Central memory CD8-positive, alpha-beta T cell (primary cell): ENCODE data around the gene SLC25A12.

Experiments used
- ATAC-seq: fragments of 150-1000 bp; cut with Tn5 transposase; replicated peaks from 2 replicates; pipeline ENCODE4 v1.10.0; 2022; ENCODE audit warnings: mild to moderate bottlenecking, moderate FRiP score, moderate number of reproducible peaks; ENCODE audit not compliant: poor library complexity, severe bottlenecking; ENCODE audit errors: extremely low read depth
- DNase-seq, 2 donors: peaks; one replicate each; pipeline ENCODE4 v3.0.0; 2021; ENCODE audit warnings: low spot score in 2 of 2
- H3K27ac Mint-ChIP-seq: one replicate; pipeline ENCODE4 v1.8.0; 2022; ENCODE audit warnings: low read depth, mild to moderate bottlenecking, moderate library complexity, mixed read lengths
- H3K27me3 Mint-ChIP-seq: one replicate; pipeline ENCODE4 v1.8.0; 2022; ENCODE audit warnings: mixed read lengths
- H3K36me3 Mint-ChIP-seq: one replicate; pipeline ENCODE4 v1.8.0; 2022; ENCODE audit warnings: mild to moderate bottlenecking, moderate library complexity, mixed read lengths; ENCODE audit not compliant: insufficient read depth
- H3K4me1 Mint-ChIP-seq: one replicate; pipeline ENCODE4 v1.8.0; 2022; ENCODE audit warnings: mixed read lengths
- H3K4me3 Mint-ChIP-seq: one replicate; pipeline ENCODE4 v1.8.0; 2022; ENCODE audit warnings: mild to moderate bottlenecking, moderate library complexity, mixed read lengths
- H3K9me3 Mint-ChIP-seq: one replicate; pipeline ENCODE4 v1.8.0; 2022; ENCODE audit warnings: mixed read lengths

The SLC25A12 gene

DNA sequence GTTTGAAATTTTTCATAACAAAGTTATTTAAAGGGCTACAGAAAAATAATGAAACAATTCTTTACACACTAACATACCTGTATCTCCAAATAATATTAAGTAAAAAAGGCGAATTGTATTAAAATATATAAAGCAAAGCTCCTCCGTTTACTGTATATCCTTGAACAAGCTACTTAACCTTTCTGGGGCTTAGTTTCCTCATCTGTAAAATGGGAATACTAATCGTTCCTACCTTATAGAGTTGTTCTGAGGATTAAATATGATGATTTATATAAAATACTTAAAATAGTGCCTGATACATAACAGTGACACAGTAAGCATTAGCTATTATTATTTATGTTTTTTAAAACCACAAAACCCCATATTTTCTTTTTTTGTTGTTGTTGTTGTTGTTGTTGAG is 13.3 kb downstream of the SLC25A12 start:
- no peak for ATAC-seq
- no peaks in the 10 kb centered on the region for H3K27me3 Mint-ChIP-seq
- peaks cover 7% of the 10 kb centered on the region for H3K36me3 Mint-ChIP-seq
- no peak for DNase-seq
- H3K27ac Mint-ChIP-seq: no peak overlapping the region
- H3K4me1 Mint-ChIP-seq: peaks cover 20% of the 10 kb centered on the region
- H3K9me3 Mint-ChIP-seq: no peaks in the 10 kb centered on the region
- no peak overlapping the region for H3K4me3 Mint-ChIP-seq

- Mint-ChIP-seq H3K27me3 (no peaks in the 10 kb centered on the region), H3K9me3 (no peaks in the 10 kb centered on the region), H3K36me3 (peaks cover 7% of the 10 kb centered on the region), H3K4me1 (peaks cover 20% of the 10 kb centered on the region), H3K27ac (no peak overlapping the region), H3K4me3 (no peak overlapping the region)
- DNase-seq (no peak), ATAC-seq (no peak)
Measured at GRCh38 chr2:171879865-171880264, 14.2 kb downstream of the SLC25A12 start.

GRCh38 chr2:171878481-171878993 is 15.5 kb downstream of the SLC25A12 start:
- Mint-ChIP-seq H3K4me3 (no peak overlapping the region), H3K9me3 (no peaks in the 10 kb centered on the region), H3K27me3 (no peaks in the 10 kb centered on the region), H3K4me1 (peaks cover 20% of the 10 kb centered on the region), H3K36me3 (no peaks in the 10 kb centered on the region), H3K27ac (no peak overlapping the region)
- DNase-seq: no peak
- no peak for ATAC-seq

DNA sequence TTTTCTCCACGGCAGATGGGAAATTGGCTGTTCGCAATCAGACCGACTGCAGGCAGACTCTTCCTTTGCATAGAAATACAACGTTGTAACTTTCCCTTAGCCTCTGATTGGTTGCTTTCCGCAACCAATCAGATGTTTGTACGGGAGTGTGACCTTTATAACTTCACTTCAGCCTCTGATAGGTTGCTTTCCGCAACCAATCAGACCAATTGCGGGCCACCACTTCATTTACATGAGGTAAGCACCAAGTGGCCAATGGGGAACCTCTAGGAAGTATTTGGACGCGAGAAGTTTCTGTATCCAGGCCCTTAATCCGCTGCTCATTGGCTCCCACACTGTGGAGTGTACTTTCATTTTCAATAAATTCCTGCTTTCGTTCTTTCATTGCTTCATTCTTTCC is 19.1 kb downstream of the SLC25A12 start:
- Mint-ChIP-seq H3K4me3 (no peak overlapping the region), H3K27me3 (no peaks in the 10 kb centered on the region), H3K9me3 (no peaks in the 10 kb centered on the region), H3K36me3 (peaks cover 4% of the 10 kb centered on the region), H3K27ac (no peak overlapping the region), H3K4me1 (peaks cover 36% of the 10 kb centered on the region)
- no peak for ATAC-seq
- no peak for DNase-seq

DNA sequence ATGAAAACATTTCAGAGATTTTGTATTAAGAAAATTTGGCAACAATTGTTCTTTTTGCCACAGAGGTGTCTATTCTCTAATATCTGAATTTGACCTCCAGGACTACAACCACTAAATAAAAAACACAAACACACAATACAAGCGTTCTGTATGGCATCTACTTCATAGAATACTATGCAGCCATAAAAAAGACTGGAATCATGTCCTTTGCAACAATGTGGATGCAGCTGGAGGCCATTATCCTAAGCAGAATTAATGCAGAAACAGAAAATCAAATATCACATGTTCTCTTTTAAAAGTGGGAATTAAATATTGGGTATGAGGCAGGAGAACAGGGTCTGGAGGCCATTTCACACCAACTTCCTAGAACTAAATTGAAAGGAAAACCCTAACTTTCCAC is 19.5 kb downstream of the SLC25A12 start:
- H3K27me3 Mint-ChIP-seq: no peaks in the 10 kb centered on the region
- DNase-seq (no peak), ATAC-seq (no peak)
- H3K9me3 Mint-ChIP-seq: no peaks in the 10 kb centered on the region
- H3K27ac Mint-ChIP-seq: no peak overlapping the region
- peaks cover 4% of the 10 kb centered on the region for H3K36me3 Mint-ChIP-seq
- peaks cover 33% of the 10 kb centered on the region for H3K4me1 Mint-ChIP-seq
- H3K4me3 Mint-ChIP-seq: no peak overlapping the region

GRCh38 chr2:171864357-171864985 is 29.6 kb downstream of the SLC25A12 start:
- ATAC-seq (no peak), DNase-seq (no peak)
- no peak overlapping the region for H3K27ac Mint-ChIP-seq
- H3K9me3 Mint-ChIP-seq: no peaks in the 10 kb centered on the region
- H3K27me3 Mint-ChIP-seq: no peaks in the 10 kb centered on the region
- no peak overlapping the region for H3K4me3 Mint-ChIP-seq
- H3K36me3 Mint-ChIP-seq: peaks cover 6% of the 10 kb centered on the region
- peaks cover 9% of the 10 kb centered on the region for H3K4me1 Mint-ChIP-seq

DNA sequence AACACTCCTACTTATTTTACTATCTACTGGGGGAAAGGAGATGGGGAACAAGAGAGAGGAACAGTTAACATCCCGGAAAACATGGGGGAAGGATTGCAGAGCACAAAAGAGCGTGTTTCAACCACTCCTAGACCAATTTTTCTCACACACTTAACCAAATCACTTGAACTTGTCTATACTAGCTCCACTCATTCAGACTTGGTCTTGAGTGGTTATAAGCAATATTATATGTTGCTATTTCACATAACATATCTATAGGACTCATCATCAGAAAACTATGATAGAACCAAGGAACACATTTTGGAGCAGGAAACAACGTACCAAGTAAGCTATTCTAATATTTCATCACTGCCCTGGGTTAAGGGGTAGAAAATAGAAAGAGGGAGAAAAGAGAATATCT is 31.5 kb downstream of the SLC25A12 start:
- Mint-ChIP-seq H3K4me1 (peaks cover 12% of the 10 kb centered on the region), H3K36me3 (peaks cover 3% of the 10 kb centered on the region), H3K4me3 (no peak overlapping the region), H3K27ac (no peak overlapping the region), H3K27me3 (no peaks in the 10 kb centered on the region), H3K9me3 (no peaks in the 10 kb centered on the region)
- ATAC-seq (no peak), DNase-seq (no peak)

DNA sequence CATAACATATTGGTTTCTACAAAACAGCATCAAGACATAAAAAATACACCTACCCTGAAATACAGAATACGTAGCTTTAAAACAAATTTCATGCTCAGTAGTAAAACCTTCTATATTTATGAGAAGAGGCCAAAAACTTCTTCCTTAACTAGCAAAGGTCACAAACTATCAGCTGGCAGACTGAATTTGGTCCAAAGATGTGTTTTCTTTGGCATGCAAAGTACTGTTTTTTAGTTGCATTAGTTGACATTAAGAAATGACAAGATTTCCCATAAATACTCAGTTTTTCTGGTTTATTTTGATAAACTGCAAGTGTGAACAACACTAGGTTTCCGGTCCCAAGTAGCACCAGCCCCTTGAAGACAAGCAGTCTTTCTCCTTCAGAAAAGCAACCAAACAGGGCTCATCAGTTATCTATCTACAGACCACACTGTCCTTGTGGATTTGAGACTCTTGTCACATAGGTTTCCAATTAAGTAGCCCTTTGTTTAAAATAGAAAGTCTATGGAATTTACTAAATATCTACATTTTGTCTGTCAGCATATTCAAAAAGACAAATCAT is 35.6 kb downstream of the SLC25A12 start:
- Mint-ChIP-seq H3K4me1 (peaks cover 6% of the 10 kb centered on the region), H3K9me3 (no peaks in the 10 kb centered on the region), H3K4me3 (no peak overlapping the region), H3K27me3 (no peaks in the 10 kb centered on the region), H3K27ac (no peak overlapping the region), H3K36me3 (peaks cover 4% of the 10 kb centered on the region)
- ATAC-seq: no peak
- DNase-seq: no peak

GRCh38 chr2:171855401-171855800 is 38.6 kb downstream of the SLC25A12 start:
- Mint-ChIP-seq H3K27me3 (no peaks in the 10 kb centered on the region), H3K36me3 (peaks cover 10% of the 10 kb centered on the region), H3K27ac (no peak overlapping the region), H3K4me1 (peaks cover 6% of the 10 kb centered on the region), H3K9me3 (no peaks in the 10 kb centered on the region), H3K4me3 (no peak overlapping the region)
- ATAC-seq: no peak
- DNase-seq: no peak

GRCh38 chr2:171852366-171852888 is 41.6 kb downstream of the SLC25A12 start:
- no peaks in the 10 kb centered on the region for H3K9me3 Mint-ChIP-seq
- no peak for DNase-seq
- H3K27me3 Mint-ChIP-seq: no peaks in the 10 kb centered on the region
- no peak overlapping the region for H3K4me3 Mint-ChIP-seq
- peaks cover 9% of the 10 kb centered on the region for H3K36me3 Mint-ChIP-seq
- peaks cover 6% of the 10 kb centered on the region for H3K4me1 Mint-ChIP-seq
- ATAC-seq: no peak
- no peak overlapping the region for H3K27ac Mint-ChIP-seq

- Mint-ChIP-seq H3K36me3 (peaks cover 6% of the 10 kb centered on the region), H3K4me1 (peaks cover 6% of the 10 kb centered on the region), H3K27me3 (no peaks in the 10 kb centered on the region), H3K27ac (no peak overlapping the region), H3K9me3 (no peaks in the 10 kb centered on the region), H3K4me3 (no peak overlapping the region)
- ATAC-seq: no peak
- no peak for DNase-seq
Measured at GRCh38 chr2:171847627-171848026, 46.4 kb downstream of the SLC25A12 start.

DNA sequence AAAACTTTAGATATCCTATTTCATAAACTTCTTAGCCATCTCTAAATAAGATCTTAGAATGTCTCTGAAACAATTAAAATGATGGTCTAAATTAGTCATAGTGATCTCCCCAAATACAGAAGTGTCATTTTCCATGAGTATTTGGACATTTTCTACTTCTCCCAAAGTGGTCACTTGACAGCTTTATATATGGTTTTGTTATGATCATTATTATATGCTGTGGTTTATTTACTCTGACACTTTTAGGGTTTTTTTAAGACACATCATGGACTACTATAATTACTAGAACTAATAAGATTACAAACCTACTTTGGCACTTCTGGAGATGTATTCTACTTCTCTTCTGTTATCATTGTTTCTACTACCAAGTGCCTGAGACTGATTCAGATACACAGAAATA is 47.1 kb downstream of the SLC25A12 start:
- no peak for ATAC-seq
- Mint-ChIP-seq H3K36me3 (peaks cover 4% of the 10 kb centered on the region), H3K27ac (no peak overlapping the region)

DNA sequence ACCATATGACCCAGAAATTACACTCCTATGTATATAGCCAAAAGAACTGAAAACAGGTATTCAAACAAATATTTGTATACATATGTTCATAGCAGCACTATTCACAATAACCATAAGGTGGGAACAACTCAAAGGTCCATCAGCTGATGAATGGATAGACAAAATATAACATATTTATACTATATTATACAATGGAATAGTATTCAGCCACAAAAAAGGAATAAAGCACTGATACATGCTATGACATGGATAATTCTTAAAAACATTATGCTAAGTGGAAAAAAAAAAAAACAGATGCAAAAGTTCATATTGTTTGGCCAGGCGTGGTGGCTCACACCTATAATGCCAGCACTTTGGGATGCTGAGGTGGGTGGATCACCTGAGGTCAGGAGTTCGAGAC is 52.0 kb downstream of the SLC25A12 start:
- Mint-ChIP-seq H3K4me1 (no peaks in the 10 kb centered on the region), H3K27me3 (no peaks in the 10 kb centered on the region), H3K9me3 (no peaks in the 10 kb centered on the region), H3K4me3 (no peak overlapping the region), H3K36me3 (peaks cover 9% of the 10 kb centered on the region), H3K27ac (no peak overlapping the region)
- no peak for DNase-seq
- ATAC-seq: no peak

More for the DNA sequence above, 47.1 kb downstream of the SLC25A12 start:
- H3K27me3 Mint-ChIP-seq: no peaks in the 10 kb centered on the region
- H3K4me3 Mint-ChIP-seq: no peak overlapping the region
- DNase-seq: no peak
- no peaks in the 10 kb centered on the region for H3K9me3 Mint-ChIP-seq
- peaks cover 6% of the 10 kb centered on the region for H3K4me1 Mint-ChIP-seq
